ENCODE results near the gene WT1.

WT1 gene

GRCh38 chr11:32438346-32438865 lies 3.1 kb upstream of the WT1 start:
- Histone ChIP-seq H3K4me3 (ENCODE audit: extremely low read depth, insufficient read depth, low read length, poor library complexity, severe bottlenecking) (peak overlapping the region; percentile 18), H3K36me3 (ENCODE audit: control insufficient read depth, insufficient read depth, low read length) (no peaks in the 10 kb centered on the region), H3K9me3 (ENCODE audit: control insufficient read depth, low read length) (no peaks in the 10 kb centered on the region), H3K4me1 (ENCODE audit: control insufficient read depth, insufficient read depth, low read length, poor library complexity, severe bottlenecking) (peaks cover 20% of the 10 kb centered on the region), H3K27ac (ENCODE audit: low read depth, low read length, severe bottlenecking) (no peak overlapping the region)
- 5 to 7% methylated on average over 14 of the region's 16 CpGs for WGBS, 2 experiments (ENCODE audit: insufficient coverage in 2 of 2)

- H3K27ac ChIP-seq (ENCODE audit: low read depth, low read length, severe bottlenecking), result no peak overlapping the region
- H3K4me1 ChIP-seq (ENCODE audit: control insufficient read depth, insufficient read depth, low read length, poor library complexity, severe bottlenecking), result peaks cover 23% of the 10 kb centered on the region
- no peaks in the 10 kb centered on the region for H3K9me3 ChIP-seq (ENCODE audit: control insufficient read depth, low read length)
- WGBS, 2 experiments (ENCODE audit: insufficient coverage in 2 of 2), result 1 to 3% methylated on average over 25 to 29 of the region's 42 CpGs
- H3K4me3 ChIP-seq (ENCODE audit: extremely low read depth, insufficient read depth, low read length, poor library complexity, severe bottlenecking), result peak overlapping the region; percentile 18
- no peaks in the 10 kb centered on the region for H3K36me3 ChIP-seq (ENCODE audit: control insufficient read depth, insufficient read depth, low read length)
Measured at GRCh38 chr11:32437495-32438345, 2.4 kb upstream of the WT1 start.

DNA sequence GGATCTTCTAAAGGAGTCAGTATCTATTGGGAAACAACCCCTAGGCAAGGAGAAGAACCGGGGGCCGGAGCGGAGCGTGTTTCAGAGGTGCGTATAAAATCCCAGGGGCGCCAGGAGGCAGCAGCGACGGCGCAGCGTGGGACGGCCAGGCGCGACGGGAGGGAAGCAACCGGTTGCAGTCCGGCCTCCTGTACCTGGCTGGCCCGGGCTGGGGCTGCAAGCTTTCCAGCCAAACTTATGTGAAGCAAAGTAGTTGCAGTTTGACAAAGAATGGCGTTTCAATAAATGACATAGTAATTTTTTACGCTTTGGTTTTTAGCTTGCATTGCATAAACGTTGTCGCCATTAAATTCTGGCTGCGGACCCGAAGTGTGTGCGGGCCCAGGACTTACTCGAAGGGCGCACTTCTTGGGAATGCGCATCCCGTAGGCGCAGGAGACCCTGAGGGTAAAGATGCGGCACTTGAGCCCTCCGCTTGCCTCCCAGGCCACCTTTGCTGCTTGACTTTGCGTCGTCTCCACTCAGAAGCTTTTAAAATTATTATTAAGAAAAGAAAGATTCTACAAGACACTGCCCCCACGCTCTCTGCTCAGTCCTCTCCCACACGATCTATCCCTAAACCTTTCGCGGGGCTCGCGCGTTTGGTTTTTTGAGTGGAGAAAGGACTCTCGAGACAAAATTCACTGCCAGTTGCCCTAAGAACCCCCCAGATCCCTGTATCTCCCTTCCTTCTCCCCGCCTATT lies 1.6 kb upstream of the WT1 start:
- H3K4me3 ChIP-seq (ENCODE audit: extremely low read depth, insufficient read depth, low read length, poor library complexity, severe bottlenecking), result no peak overlapping the region
- no peaks in the 10 kb centered on the region for H3K36me3 ChIP-seq (ENCODE audit: control insufficient read depth, insufficient read depth, low read length)
- no peak overlapping the region for H3K27ac ChIP-seq (ENCODE audit: low read depth, low read length, severe bottlenecking)
- no peaks in the 10 kb centered on the region for H3K9me3 ChIP-seq (ENCODE audit: control insufficient read depth, low read length)
- H3K4me1 ChIP-seq (ENCODE audit: control insufficient read depth, insufficient read depth, low read length, poor library complexity, severe bottlenecking), result peaks cover 23% of the 10 kb centered on the region
- 1% methylated on average over 31 to 34 of the region's 42 CpGs for WGBS, 2 experiments (ENCODE audit: insufficient coverage in 2 of 2)

GRCh38 chr11:32435942-32436750 lies 807 bp upstream of the WT1 start:
- no peaks in the 10 kb centered on the region for H3K9me3 ChIP-seq (ENCODE audit: control insufficient read depth, low read length)
- peak overlapping the region; percentile 18 for H3K4me3 ChIP-seq (ENCODE audit: extremely low read depth, insufficient read depth, low read length, poor library complexity, severe bottlenecking)
- WGBS, 2 experiments (ENCODE audit: insufficient coverage in 2 of 2), result 2 to 3% methylated on average over 35 to 36 of the region's 42 CpGs
- H3K36me3 ChIP-seq (ENCODE audit: control insufficient read depth, insufficient read depth, low read length), result no peaks in the 10 kb centered on the region
- H3K4me1 ChIP-seq (ENCODE audit: control insufficient read depth, insufficient read depth, low read length, poor library complexity, severe bottlenecking), result peaks cover 23% of the 10 kb centered on the region
- no peak overlapping the region for H3K27ac ChIP-seq (ENCODE audit: low read depth, low read length, severe bottlenecking)

DNA sequence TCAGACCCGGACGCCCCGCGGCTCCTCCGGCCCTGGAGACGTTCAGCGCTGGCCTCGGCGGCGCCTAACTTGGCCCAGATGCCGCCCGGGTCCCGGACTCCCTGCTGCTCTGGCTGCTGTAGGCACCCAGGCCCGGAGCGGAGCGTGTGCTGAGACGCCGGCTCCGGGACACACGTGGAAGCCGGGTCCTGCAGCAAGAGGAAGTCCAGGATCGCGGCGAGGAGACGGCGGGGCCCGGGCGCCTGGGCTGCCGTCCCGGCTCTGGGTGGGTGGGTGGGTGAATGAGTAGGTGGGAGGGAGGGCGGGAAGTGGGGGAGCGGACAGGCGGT lies 223 bp downstream of the WT1 start:
- 0 to 2% methylated on average over 17 to 20 of the region's 33 CpGs for WGBS, 2 experiments (ENCODE audit: insufficient coverage in 2 of 2)

DNA sequence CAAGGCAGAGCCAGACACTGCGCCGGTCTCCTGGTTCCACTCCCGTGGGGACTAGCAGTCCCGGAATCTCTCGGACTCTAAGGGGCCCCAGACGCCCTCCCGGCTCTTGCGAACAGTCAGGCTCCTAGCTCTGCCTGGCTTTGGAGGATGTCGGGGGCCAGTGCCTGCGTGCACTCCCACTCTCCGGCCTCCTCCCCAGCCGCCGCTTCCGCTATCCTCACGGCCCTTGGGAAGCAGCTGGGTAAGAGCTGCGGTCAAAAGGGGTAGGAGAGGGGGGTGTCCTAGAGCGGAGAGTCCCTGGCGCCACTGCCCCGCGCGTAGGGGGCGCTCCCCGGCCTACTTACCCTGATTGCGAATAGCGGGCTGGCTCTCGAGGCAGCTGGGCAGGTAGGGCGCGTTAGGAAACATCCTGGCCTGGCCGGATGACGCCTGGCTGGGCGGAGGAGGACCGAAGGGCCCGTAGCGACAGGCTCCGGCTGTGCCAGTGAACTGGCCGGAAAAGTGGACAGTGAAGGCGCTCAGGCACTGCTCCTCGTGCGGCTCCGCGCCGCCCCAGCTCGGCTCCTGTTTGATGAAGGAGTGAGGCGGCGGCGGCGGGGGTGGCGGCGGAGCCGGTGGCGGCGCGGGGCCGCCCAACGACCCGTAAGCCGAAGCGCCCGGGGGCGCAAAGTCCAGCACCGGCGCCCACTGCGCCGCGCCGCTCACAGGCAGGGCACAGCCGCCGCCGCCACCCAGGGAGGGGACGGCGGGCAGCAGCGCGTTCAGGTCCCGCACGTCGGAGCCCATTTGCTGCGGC lies 785 bp downstream of the WT1 start:
- 2% methylated on average over 48 to 51 of the region's 77 CpGs for WGBS, 2 experiments (ENCODE audit: insufficient coverage in 2 of 2)
- Histone ChIP-seq H3K27ac (ENCODE audit: low read depth, low read length, severe bottlenecking) (no peak overlapping the region), H3K4me3 (ENCODE audit: extremely low read depth, insufficient read depth, low read length, poor library complexity, severe bottlenecking) (peak overlapping the region; percentile 21), H3K9me3 (ENCODE audit: control insufficient read depth, low read length) (no peaks in the 10 kb centered on the region), H3K36me3 (ENCODE audit: control insufficient read depth, insufficient read depth, low read length) (no peaks in the 10 kb centered on the region), H3K4me1 (ENCODE audit: control insufficient read depth, insufficient read depth, low read length, poor library complexity, severe bottlenecking) (peaks cover 23% of the 10 kb centered on the region)

More for the DNA sequence above, 223 bp downstream of the WT1 start:
- Histone ChIP-seq H3K4me1 (ENCODE audit: control insufficient read depth, insufficient read depth, low read length, poor library complexity, severe bottlenecking) (peaks cover 23% of the 10 kb centered on the region), H3K4me3 (ENCODE audit: extremely low read depth, insufficient read depth, low read length, poor library complexity, severe bottlenecking) (peak overlapping the region; percentile 21), H3K36me3 (ENCODE audit: control insufficient read depth, insufficient read depth, low read length) (no peaks in the 10 kb centered on the region), H3K27ac (ENCODE audit: low read depth, low read length, severe bottlenecking) (no peak overlapping the region), H3K9me3 (ENCODE audit: control insufficient read depth, low read length) (no peaks in the 10 kb centered on the region)

DNA sequence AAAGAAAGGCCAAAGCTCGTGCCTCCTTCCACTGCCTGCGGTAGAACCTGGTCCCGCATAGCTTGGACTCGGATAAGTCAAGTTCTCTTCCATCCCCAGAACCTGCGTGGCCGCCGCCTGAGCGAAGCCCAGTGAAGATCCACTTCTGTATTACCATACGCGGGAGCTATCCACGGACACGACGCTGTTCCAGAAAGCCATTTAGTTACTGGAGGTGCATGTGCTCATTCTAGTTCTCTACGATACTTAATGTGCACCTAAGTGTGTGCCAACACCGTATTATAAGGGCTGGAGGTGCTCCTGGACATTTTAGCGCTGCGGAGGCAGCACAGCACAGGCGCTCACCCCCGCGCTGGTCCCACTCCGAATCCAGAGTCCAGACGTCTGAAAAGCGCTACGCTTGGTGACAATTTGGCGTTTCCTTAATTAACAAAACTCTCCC lies 1.4 kb downstream of the WT1 start:
- Histone ChIP-seq H3K36me3 (ENCODE audit: control insufficient read depth, insufficient read depth, low read length) (no peaks in the 10 kb centered on the region), H3K9me3 (ENCODE audit: control insufficient read depth, low read length) (no peaks in the 10 kb centered on the region), H3K4me1 (ENCODE audit: control insufficient read depth, insufficient read depth, low read length, poor library complexity, severe bottlenecking) (peaks cover 20% of the 10 kb centered on the region), H3K4me3 (ENCODE audit: extremely low read depth, insufficient read depth, low read length, poor library complexity, severe bottlenecking) (peak overlapping the region; percentile 21), H3K27ac (ENCODE audit: low read depth, low read length, severe bottlenecking) (no peak overlapping the region)
- WGBS, 2 experiments (ENCODE audit: insufficient coverage in 2 of 2), result 5 to 6% methylated on average over 24 to 25 of the region's 25 CpGs

- peaks cover 14% of the 10 kb centered on the region for H3K4me1 ChIP-seq (ENCODE audit: control insufficient read depth, insufficient read depth, low read length, poor library complexity, severe bottlenecking)
- no peak overlapping the region for H3K4me3 ChIP-seq (ENCODE audit: extremely low read depth, insufficient read depth, low read length, poor library complexity, severe bottlenecking)
- H3K27ac ChIP-seq (ENCODE audit: low read depth, low read length, severe bottlenecking), result no peak overlapping the region
- 3 to 5% methylated on average over 31 to 39 of the region's 46 CpGs for WGBS, 2 experiments (ENCODE audit: insufficient coverage in 2 of 2)
- no peaks in the 10 kb centered on the region for H3K36me3 ChIP-seq (ENCODE audit: control insufficient read depth, insufficient read depth, low read length)
- H3K9me3 ChIP-seq (ENCODE audit: control insufficient read depth, low read length), result no peaks in the 10 kb centered on the region
Measured at GRCh38 chr11:32433101-32433913, 2.0 kb downstream of the WT1 start.

DNA sequence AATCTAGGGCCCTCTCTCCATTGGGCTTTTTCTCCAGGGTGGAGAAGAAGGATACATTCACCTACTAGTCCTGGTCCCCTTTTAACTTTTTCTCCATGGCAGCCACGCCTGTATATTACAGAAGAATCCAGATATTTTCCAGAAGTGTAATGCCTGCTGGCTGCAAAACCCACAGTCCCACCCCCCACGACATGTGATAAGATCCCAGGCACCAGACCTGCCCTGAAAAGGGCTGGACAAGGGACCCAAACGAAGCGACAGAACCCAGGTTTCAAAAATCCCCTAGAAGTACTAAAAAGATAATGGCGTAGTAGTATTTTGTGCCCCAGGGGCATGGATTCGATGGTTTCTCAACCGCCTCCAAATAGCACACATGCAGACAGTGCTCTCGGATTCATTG lies 2.8 kb downstream of the WT1 start:
- Histone ChIP-seq H3K9me3 (ENCODE audit: control insufficient read depth, low read length) (no peaks in the 10 kb centered on the region), H3K4me1 (ENCODE audit: control insufficient read depth, insufficient read depth, low read length, poor library complexity, severe bottlenecking) (peaks cover 17% of the 10 kb centered on the region), H3K4me3 (ENCODE audit: extremely low read depth, insufficient read depth, low read length, poor library complexity, severe bottlenecking) (no peak overlapping the region), H3K27ac (ENCODE audit: low read depth, low read length, severe bottlenecking) (no peak overlapping the region), H3K36me3 (ENCODE audit: control insufficient read depth, insufficient read depth, low read length) (no peaks in the 10 kb centered on the region)
- 21 to 25% methylated on average over 5 to 7 of the region's 8 CpGs for WGBS, 2 experiments (ENCODE audit: insufficient coverage in 2 of 2)

Data from mesodermal cell (in vitro differentiated cells).